Nephron (organoid): ENCODE data around the gene FXR2.

Experiments
- H3K27ac Mint-ChIP-seq, 3 experiments: 2 replicates each; pipeline ENCODE4 v1.8.0; 2020; ENCODE audit warnings: mixed read lengths in 3 of 3, mild to moderate bottlenecking in 2 of 3, moderate library complexity in 1 of 3
- H3K27me3 Mint-ChIP-seq: 2 replicates; pipeline ENCODE4 v1.8.0; 2021; ENCODE audit warnings: low read depth, mild to moderate bottlenecking, moderate library complexity, mixed read lengths
- H3K36me3 Mint-ChIP-seq: 2 replicates; pipeline ENCODE4 v1.8.0; 2020; ENCODE audit warnings: low read depth, mixed read lengths
- H3K4me1 Mint-ChIP-seq: 2 replicates; pipeline ENCODE4 v1.8.0; 2020; ENCODE audit warnings: mixed read lengths
- H3K4me3 Mint-ChIP-seq, 3 experiments: 2 replicates each; pipeline ENCODE4 v1.8.0; 2020; ENCODE audit warnings: mild to moderate bottlenecking in 3 of 3, mixed read lengths in 3 of 3, moderate library complexity in 2 of 3
- H3K9me3 Mint-ChIP-seq: 2 replicates; pipeline ENCODE4 v1.8.0; 2020; ENCODE audit warnings: mixed read lengths
- TF ChIP-seq, protein P1 (sequence below), 3 experiments: fragments of 200-600 bp; sonication (generic); IDR thresholded peaks; one replicate each; pipeline ENCODE4 v1.5.0; 2021; ENCODE audit warnings: antibody characterized with exemption in 3 of 3; ENCODE audit not compliant: unreplicated experiment in 3 of 3

Gene FXR2

DNA sequence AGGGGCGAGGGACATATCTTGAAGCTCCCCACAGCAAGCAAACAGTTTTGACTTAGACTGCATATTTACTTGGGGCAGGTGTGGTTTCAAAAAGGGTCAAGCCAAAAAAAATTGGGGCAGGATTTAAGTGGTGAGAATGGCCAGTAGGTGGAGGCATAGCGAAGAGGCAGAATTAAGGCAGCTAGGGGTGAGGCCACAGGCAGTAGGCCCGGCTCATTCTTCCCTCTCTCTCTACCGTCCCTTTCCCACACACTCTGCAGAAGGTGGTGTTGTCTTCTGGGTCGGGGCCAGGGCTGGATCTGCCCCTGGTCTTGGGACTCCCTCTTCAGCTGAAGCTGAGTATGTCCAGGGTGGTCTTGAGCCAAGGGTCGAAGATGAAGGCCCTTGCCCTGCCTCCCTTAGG, 17.8 kb upstream of the FXR2 start:
- Mint-ChIP-seq H3K9me3 (no peaks in the 10 kb centered on the region), H3K27ac (peak overlapping the region in 2 of 3 experiments; percentile 40 to 81), H3K27me3 (peaks cover 4% of the 10 kb centered on the region), H3K4me3 (no peak overlapping the region), H3K4me1 (no peaks in the 10 kb centered on the region), H3K36me3 (no peaks in the 10 kb centered on the region)
- TF ChIP-seq, protein P1, sequence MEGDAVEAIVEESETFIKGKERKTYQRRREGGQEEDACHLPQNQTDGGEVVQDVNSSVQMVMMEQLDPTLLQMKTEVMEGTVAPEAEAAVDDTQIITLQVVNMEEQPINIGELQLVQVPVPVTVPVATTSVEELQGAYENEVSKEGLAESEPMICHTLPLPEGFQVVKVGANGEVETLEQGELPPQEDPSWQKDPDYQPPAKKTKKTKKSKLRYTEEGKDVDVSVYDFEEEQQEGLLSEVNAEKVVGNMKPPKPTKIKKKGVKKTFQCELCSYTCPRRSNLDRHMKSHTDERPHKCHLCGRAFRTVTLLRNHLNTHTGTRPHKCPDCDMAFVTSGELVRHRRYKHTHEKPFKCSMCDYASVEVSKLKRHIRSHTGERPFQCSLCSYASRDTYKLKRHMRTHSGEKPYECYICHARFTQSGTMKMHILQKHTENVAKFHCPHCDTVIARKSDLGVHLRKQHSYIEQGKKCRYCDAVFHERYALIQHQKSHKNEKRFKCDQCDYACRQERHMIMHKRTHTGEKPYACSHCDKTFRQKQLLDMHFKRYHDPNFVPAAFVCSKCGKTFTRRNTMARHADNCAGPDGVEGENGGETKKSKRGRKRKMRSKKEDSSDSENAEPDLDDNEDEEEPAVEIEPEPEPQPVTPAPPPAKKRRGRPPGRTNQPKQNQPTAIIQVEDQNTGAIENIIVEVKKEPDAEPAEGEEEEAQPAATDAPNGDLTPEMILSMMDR (IDR thresholded peaks at IDR 0.05; ENCODE audit: unreplicated experiment in 3 of 3): peak; percentile 18 to 26 (median 24)

DNA sequence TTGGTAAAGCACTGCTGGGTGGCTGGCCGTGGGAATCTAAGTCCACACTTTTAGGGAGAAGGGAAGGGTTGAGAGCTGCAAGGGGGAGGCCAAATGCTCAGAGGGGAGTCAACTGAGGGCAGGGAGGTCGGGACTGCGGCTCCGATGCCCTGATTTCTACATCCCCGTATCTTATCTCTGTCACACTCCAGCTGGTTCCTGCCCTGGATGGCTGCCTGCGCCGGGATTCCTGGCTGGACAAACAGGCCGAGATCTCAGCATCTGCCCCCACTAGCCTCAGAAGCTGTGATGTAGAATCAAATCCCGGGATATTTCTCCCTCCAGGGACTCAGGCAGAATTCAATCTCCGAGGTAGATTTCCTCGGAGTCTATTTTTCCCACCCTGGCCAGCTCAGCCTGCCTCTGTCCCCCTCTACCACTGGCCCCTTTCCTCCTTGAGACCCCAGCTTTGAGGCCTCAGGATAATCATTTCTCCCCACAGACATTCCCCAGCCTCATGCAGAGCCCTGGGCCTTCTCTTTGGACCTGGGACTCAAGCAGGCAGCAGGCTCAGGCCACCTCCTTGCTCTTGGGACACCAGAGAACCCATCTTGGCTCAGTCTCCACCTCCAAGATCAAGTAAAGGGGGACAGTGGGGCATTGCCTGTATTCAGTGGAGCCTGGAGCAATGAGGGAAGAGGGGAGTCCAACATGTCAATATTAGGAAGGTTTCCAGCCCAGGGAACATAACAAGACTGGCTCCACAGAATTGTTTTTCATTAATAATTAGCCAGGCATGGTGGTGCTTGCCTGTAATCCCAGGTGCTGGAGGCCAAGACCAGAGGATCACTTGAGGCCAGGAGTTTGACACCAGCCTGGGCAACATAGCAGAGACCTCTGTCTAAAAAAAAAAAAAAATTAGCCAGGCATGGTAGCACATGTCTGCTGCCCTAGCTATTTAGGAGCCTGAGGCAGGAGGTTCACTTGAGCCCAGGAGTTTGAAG, 17.0 kb upstream of the FXR2 start:
- TF ChIP-seq, protein P1 (IDR thresholded peaks at IDR 0.05; ENCODE audit: unreplicated experiment in 3 of 3): no peak
- no peak overlapping the region for H3K27ac Mint-ChIP-seq
- peaks cover 4% of the 10 kb centered on the region for H3K27me3 Mint-ChIP-seq
- H3K4me1 Mint-ChIP-seq: peaks cover 4% of the 10 kb centered on the region
- no peaks in the 10 kb centered on the region for H3K9me3 Mint-ChIP-seq
- H3K36me3 Mint-ChIP-seq: peaks cover 3% of the 10 kb centered on the region
- no peak overlapping the region for H3K4me3 Mint-ChIP-seq

DNA sequence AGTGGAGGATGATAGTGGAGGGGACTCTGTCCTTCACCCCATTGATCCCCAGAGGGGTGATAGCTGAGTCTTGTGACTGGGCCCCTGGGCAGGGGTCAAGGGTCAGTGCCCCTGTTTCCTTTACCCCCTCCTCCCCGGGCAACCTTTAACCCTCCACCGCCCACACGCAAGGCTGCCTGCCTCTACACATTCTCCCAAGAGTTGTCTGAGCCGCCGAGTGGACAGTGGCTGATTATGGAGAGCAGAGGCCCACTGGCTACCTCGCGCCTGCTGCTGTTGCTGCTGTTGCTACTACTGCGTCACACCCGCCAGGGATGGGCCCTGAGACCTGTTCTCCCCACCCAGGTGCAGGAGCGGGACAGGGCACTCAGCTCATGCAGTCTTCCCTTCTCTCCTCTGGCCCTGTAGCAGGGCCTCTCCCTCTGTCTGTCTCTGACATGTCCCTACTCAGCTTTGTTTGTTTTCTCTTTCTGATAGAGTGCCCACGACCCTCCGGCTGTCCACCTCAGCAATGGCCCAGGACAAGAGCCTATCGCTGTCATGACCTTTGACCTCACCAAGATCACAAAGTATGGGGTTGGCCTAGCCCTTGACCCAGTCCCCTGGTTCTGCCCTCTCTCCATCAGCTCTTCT, 15.4 kb upstream of the FXR2 start, which contains the start of gene SHBG:
Gene SHBG, plus strand, starts transcription at position 197 of the 633 bp plus-strand sequence. Its CDS starts 38 bp downstream, at position 235.
- Mint-ChIP-seq H3K36me3 (peaks cover 10% of the 10 kb centered on the region), H3K4me3 (peak within 1 kb of the TSS; percentile 30 to 65 (median 31)), H3K4me1 (peaks cover 10% of the 10 kb centered on the region), H3K27me3 (no peaks in the 10 kb centered on the region), H3K9me3 (no peaks in the 10 kb centered on the region), H3K27ac (peak within 1 kb of the TSS; percentile 3 to 43 (median 21))
- TF ChIP-seq, protein P1 (IDR thresholded peaks at IDR 0.05; ENCODE audit: unreplicated experiment in 3 of 3): no peak

DNA sequence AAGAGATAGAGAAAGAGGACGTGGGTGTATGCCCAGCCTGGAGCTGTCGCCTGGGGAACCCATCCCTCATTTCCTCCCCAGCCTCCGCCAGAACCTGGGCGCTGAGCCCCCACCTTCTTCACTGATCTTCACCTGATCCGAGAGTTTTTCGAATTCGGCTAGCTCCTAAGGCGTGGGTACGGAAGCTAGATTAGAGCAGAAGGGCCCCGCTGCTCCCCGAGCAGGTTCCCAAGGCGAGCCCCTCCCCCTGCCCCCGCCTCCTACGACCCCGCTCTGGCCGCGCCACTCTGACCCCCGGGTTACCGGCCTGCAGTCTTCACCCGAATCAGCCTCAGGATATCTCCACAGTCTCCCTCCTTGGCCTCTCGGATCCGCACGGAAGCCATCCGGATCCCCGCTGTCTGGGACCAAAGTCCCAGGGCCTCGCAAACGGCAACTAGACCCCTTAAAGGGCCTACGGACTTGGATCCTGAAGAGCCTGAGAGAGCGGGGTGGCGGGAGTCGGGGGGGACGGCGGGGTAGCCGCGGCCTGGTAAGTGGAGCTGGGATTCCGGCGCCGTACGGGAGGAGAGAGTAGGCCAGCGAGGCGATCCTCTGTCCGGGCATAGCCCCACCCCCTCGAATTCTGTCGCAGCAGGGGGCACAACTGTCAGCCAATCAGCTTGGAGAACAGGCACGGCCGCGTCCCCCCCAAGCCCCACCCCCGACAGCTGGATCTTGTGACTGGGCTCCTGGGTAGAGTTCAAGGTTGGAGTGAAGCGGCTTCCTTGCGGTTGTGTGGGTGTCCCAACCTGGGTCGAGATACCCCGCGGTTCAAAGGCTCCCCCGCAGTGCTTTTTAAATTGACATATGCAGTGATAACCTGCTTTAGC, 12.8 kb upstream of the FXR2 start, which contains the start of gene SAT2:
Gene SAT2, minus strand, starts transcription at position 572 of the 872 bp plus-strand sequence. Its CDS starts 186 bp downstream, at position 386.
- peak within 1 kb of the TSS; percentile 97 to 98 (median 97) for H3K4me3 Mint-ChIP-seq
- H3K27me3 Mint-ChIP-seq: no peaks in the 10 kb centered on the region
- peaks cover 13% of the 10 kb centered on the region for H3K36me3 Mint-ChIP-seq
- no peaks in the 10 kb centered on the region for H3K9me3 Mint-ChIP-seq
- H3K4me1 Mint-ChIP-seq: peaks cover 10% of the 10 kb centered on the region
- TF ChIP-seq, protein P1 (IDR thresholded peaks at IDR 0.05; ENCODE audit: unreplicated experiment in 3 of 3): no peak
- H3K27ac Mint-ChIP-seq: peak within 1 kb of the TSS; percentile 94 to 98 (median 97)

DNA sequence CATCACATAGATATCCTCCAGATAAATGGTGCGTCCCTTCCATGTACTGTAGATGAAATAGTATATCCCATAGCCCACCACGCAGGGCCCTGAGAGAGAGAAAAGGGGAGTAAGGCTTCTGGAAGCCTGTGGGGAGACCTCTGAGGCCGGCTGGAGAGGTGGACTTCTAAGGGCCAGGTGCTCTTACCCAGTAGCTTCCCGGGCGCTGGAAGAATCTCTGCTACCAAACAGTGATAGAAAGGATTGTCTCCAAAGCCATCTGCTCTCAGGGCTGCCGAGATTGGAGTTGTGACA, 12.2 kb upstream of the FXR2 start:
- Mint-ChIP-seq H3K9me3 (no peaks in the 10 kb centered on the region), H3K4me1 (peaks cover 10% of the 10 kb centered on the region)
- TF ChIP-seq, protein P1 (IDR thresholded peaks at IDR 0.05; ENCODE audit: unreplicated experiment in 3 of 3): no peak

More for the DNA sequence above, 12.2 kb upstream of the FXR2 start:
- peaks cover 4% of the 10 kb centered on the region for H3K27me3 Mint-ChIP-seq
- H3K27ac Mint-ChIP-seq: peak overlapping the region; percentile 94 to 98 (median 97)
- H3K4me3 Mint-ChIP-seq: peak overlapping the region; percentile 97 to 98 (median 97)
- H3K36me3 Mint-ChIP-seq: peaks cover 13% of the 10 kb centered on the region
